Skeletal muscle satellite cell (primary cell): ENCODE data around the gene SDHAF3.
"Not testable (repeated sequence)": the region's sequence is repeated elsewhere in the genome, so short reads cannot be mapped to it uniquely, and the experiment has no call there.

Source experiments
- H3K27me3 ChIP-seq: 2 replicates; pipeline ENCODE4 v1.7.0; 2013; ENCODE audit warnings: low read length; ENCODE audit not compliant: control insufficient read depth, insufficient read depth
- H3K36me3 ChIP-seq: 2 replicates; pipeline ENCODE4 v1.7.0; 2013; ENCODE audit warnings: mild to moderate bottlenecking, control low read depth, low read length; ENCODE audit not compliant: insufficient read depth
- H3K4me1 ChIP-seq: 2 replicates; pipeline ENCODE4 v1.7.0; 2013; ENCODE audit warnings: low read length; ENCODE audit not compliant: control insufficient read depth, insufficient read depth
- H3K4me2 ChIP-seq: 2 replicates; pipeline ENCODE4 v1.7.0; 2013; ENCODE audit warnings: mild to moderate bottlenecking, low read length
- H3K4me3 ChIP-seq: 2 replicates; pipeline ENCODE4 v1.7.0; 2013; ENCODE audit warnings: low read length
- H3K9ac ChIP-seq: 2 replicates; pipeline ENCODE4 v1.7.0; 2013; ENCODE audit warnings: mild to moderate bottlenecking, low read depth, low read length, moderate library complexity
- H3K9me3 ChIP-seq: replicated peaks from 2 replicates; pipeline ENCODE4 v1.7.0; 2013; ENCODE audit warnings: mild to moderate bottlenecking, control low read depth, low read length

SDHAF3 gene

GRCh38 chr7:97174303-97174702, 56.8 kb downstream of the SDHAF3 start:
- H3K9me3 ChIP-seq, result no peaks in the 10 kb centered on the region
- H3K9ac ChIP-seq, result no peak overlapping the region
- no peak overlapping the region for H3K4me2 ChIP-seq
- no peaks in the 10 kb centered on the region for H3K4me1 ChIP-seq
- H3K4me3 ChIP-seq, result no peak overlapping the region
- H3K27me3 ChIP-seq, result no peaks in the 10 kb centered on the region
- no peaks in the 10 kb centered on the region for H3K36me3 ChIP-seq

- H3K36me3 ChIP-seq, result no peaks in the 10 kb centered on the region
- H3K9me3 ChIP-seq, result no peaks in the 10 kb centered on the region
- no peaks in the 10 kb centered on the region for H3K27me3 ChIP-seq
- no peak overlapping the region for H3K9ac ChIP-seq
- no peak overlapping the region for H3K4me2 ChIP-seq
- H3K4me3 ChIP-seq, result no peak overlapping the region
- no peaks in the 10 kb centered on the region for H3K4me1 ChIP-seq
Measured at GRCh38 chr7:97179454-97180104, 62.1 kb downstream of the SDHAF3 start.

- no peak overlapping the region for H3K4me2 ChIP-seq
- no peaks in the 10 kb centered on the region for H3K4me1 ChIP-seq
- no peak overlapping the region for H3K4me3 ChIP-seq
- no peaks in the 10 kb centered on the region for H3K27me3 ChIP-seq
- no peak overlapping the region for H3K9ac ChIP-seq
- H3K9me3 ChIP-seq, result no peaks in the 10 kb centered on the region
- no peaks in the 10 kb centered on the region for H3K36me3 ChIP-seq
Measured at GRCh38 chr7:97187067-97187466, 69.6 kb downstream of the SDHAF3 start.

- H3K9ac ChIP-seq, H3K4me1 ChIP-seq, H3K4me3 ChIP-seq, H3K4me2 ChIP-seq, H3K9me3 ChIP-seq, H3K36me3 ChIP-seq, H3K27me3 ChIP-seq: not testable (repeated sequence)
Measured at GRCh38 chr7:97196174-97196573, 78.7 kb downstream of the SDHAF3 start.

- Histone ChIP-seq H3K9me3 (no peaks in the 10 kb centered on the region), H3K4me1 (no peaks in the 10 kb centered on the region), H3K4me2 (no peak overlapping the region), H3K36me3 (no peaks in the 10 kb centered on the region), H3K4me3 (no peak overlapping the region), H3K27me3 (no peaks in the 10 kb centered on the region), H3K9ac (no peak overlapping the region)
Measured at GRCh38 chr7:97198596-97198995, 81.1 kb downstream of the SDHAF3 start.

- no peak overlapping the region for H3K9ac ChIP-seq
- no peaks in the 10 kb centered on the region for H3K9me3 ChIP-seq
- H3K4me1 ChIP-seq, result no peaks in the 10 kb centered on the region
- H3K36me3 ChIP-seq, result no peaks in the 10 kb centered on the region
- H3K27me3 ChIP-seq, result no peaks in the 10 kb centered on the region
- H3K4me3 ChIP-seq, result no peak overlapping the region
- no peak overlapping the region for H3K4me2 ChIP-seq
Measured at GRCh38 chr7:97200018-97200417, 82.5 kb downstream of the SDHAF3 start.

GRCh38 chr7:97203957-97204356, 86.5 kb downstream of the SDHAF3 start:
- H3K36me3 ChIP-seq, result no peaks in the 10 kb centered on the region
- H3K9ac ChIP-seq, result no peak overlapping the region
- no peaks in the 10 kb centered on the region for H3K27me3 ChIP-seq
- no peak overlapping the region for H3K4me2 ChIP-seq
- H3K4me3 ChIP-seq, result no peak overlapping the region
- H3K9me3 ChIP-seq, result no peaks in the 10 kb centered on the region
- H3K4me1 ChIP-seq, result no peaks in the 10 kb centered on the region

- Histone ChIP-seq H3K4me3 (no peak overlapping the region), H3K27me3 (no peaks in the 10 kb centered on the region), H3K4me2 (no peak overlapping the region), H3K9ac (no peak overlapping the region), H3K4me1 (no peaks in the 10 kb centered on the region), H3K9me3 (no peaks in the 10 kb centered on the region), H3K36me3 (no peaks in the 10 kb centered on the region)
Measured at GRCh38 chr7:97204821-97205220, 87.3 kb downstream of the SDHAF3 start.

GRCh38 chr7:97215556-97215955, 98.1 kb downstream of the SDHAF3 start:
- Histone ChIP-seq H3K9ac (no peak overlapping the region), H3K4me2 (no peak overlapping the region), H3K36me3 (no peaks in the 10 kb centered on the region), H3K4me3 (no peak overlapping the region), H3K9me3 (peaks cover 2% of the 10 kb centered on the region), H3K27me3 (no peaks in the 10 kb centered on the region), H3K4me1 (no peaks in the 10 kb centered on the region)

GRCh38 chr7:97218767-97219166, 101.3 kb downstream of the SDHAF3 start:
- H3K9me3 ChIP-seq, result peaks cover 2% of the 10 kb centered on the region

GRCh38 chr7:97219237-97219636, 101.7 kb downstream of the SDHAF3 start:
- Histone ChIP-seq H3K4me2 (no peak overlapping the region), H3K27me3 (no peaks in the 10 kb centered on the region), H3K36me3 (no peaks in the 10 kb centered on the region), H3K9me3 (peaks cover 2% of the 10 kb centered on the region), H3K4me1 (no peaks in the 10 kb centered on the region), H3K4me3 (no peak overlapping the region), H3K9ac (no peak overlapping the region)

More at GRCh38 chr7:97218767-97219166, 101.3 kb downstream of the SDHAF3 start:
- Histone ChIP-seq H3K4me1 (no peaks in the 10 kb centered on the region), H3K4me3 (no peak overlapping the region), H3K36me3 (no peaks in the 10 kb centered on the region), H3K9ac (no peak overlapping the region), H3K27me3 (no peaks in the 10 kb centered on the region), H3K4me2 (no peak overlapping the region)

- Histone ChIP-seq H3K4me3 (no peak overlapping the region), H3K4me1 (no peaks in the 10 kb centered on the region), H3K9me3 (no peaks in the 10 kb centered on the region), H3K27me3 (no peaks in the 10 kb centered on the region), H3K4me2 (no peak overlapping the region), H3K9ac (no peak overlapping the region), H3K36me3 (no peaks in the 10 kb centered on the region)
Measured at GRCh38 chr7:97224316-97224715, 106.8 kb downstream of the SDHAF3 start.
